NCI-H187 treated with DMSO at 0.1 percent for 48 hours (cell line): ENCODE data around the gene TSTD1.
"Not testable (repeated sequence)": the region's sequence is repeated elsewhere in the genome, so short reads cannot be mapped to it uniquely, and the experiment has no call there.

Experiments used
- DNase-seq: peaks from one replicate; lab custom pipeline; 2025; lab: John Stamatoyannopoulos, UW

TSTD1 gene

GRCh38 chr1:161037661-161038522 is 872 bp downstream of the TSTD1 start:
- no peak for DNase-seq

GRCh38 chr1:161033751-161034150 is 5.0 kb downstream of the TSTD1 start:
- no peak for DNase-seq

DNA sequence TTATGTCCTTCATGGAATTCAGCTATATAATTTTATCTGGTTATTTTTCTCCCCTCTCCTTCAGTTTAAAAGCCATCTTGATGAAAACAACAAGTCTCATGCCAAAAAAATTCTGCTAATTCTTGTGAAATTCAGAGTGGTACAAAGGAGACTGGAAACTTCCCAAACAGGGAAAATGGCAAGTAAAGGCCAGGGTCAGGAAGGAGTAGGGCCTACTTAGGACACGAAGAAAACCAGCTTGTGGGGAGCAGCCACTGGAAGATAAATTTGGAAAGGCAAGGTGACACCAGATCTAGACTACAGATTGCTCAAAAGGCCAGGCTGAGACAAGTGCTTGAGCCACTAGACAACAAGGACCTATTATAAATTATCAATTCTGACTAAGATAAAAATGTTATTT is 6.4 kb downstream of the TSTD1 start:
- DNase-seq: no peak

DNA sequence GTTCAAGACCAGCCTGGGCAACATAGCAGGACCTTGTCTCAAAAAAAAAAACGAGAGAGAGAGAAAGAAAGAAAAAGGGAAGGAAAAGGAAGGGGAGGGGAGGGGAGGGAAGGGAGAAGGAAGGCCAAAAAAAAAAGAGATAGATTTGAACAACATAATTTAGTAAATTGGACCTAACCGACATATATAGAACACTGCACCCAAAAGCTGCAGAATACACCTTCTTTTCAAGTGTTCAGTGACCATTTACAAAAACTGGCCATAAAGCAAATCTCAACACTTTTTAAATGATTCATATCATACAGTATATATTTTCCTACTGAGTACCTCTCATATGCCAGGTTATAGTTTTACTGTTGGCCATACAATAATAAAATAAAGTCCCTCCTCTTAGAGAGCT is 6.9 kb downstream of the TSTD1 start:
- no peak for DNase-seq

GRCh38 chr1:161029466-161029865 is 9.3 kb downstream of the TSTD1 start:
- not testable (repeated sequence) for DNase-seq

DNA sequence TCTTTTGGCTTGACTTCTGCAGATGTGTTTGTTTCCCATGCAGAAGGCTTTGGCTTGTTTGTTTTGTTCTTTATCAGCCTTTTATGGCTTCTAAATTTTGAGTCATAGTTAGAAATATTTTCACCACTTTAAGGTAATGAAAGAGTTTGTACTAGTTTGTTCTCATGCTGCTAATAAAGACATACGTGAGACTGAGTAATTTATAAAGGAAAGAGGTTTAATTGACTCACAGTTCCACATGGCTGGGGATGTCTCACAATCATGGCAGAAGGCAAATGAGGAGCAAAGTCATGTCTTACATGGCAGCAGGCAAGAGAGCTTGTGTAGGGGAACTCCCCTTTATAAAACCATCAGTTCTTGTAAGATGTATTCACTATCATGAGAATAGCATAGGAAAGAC is 11.8 kb downstream of the TSTD1 start:
- not testable (repeated sequence) for DNase-seq

DNA sequence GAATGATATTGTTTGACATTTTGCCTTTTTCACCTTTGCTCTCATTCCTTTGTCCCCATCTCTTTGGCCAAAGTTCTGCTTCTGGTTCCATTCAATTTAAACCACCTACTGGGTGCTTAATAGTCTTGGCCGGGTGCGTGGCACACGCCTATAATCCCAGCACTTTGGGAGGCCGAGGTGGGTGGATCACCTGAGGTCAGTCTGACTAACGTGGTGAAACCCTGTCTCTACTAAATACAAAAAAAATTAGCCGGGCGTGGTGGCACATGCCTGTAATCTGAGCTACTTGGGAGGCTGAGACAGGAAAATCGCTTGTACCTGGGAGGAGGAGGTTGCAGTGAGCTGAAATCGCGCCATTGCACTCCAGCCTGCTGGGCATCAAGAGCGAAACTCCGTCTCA is 16.3 kb downstream of the TSTD1 start:
- not testable (repeated sequence) for DNase-seq

DNA sequence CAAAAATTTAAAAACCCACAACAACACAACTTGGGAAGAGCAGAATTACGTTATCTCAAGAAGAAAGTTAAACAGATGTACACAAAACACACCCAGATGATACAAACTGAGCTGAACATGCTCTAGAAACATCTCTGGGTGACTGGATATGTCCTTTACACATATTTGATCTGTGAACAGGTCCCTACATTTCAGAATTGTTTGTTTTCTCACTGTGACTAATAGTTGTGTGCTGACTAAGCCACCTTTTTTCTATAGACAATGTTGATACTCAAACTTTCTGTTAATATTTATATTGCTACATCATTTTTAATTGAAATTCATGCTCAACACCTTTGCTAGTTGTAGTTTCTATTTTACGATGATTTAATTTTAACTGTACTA is 16.8 kb downstream of the TSTD1 start:
- no peak for DNase-seq

DNA sequence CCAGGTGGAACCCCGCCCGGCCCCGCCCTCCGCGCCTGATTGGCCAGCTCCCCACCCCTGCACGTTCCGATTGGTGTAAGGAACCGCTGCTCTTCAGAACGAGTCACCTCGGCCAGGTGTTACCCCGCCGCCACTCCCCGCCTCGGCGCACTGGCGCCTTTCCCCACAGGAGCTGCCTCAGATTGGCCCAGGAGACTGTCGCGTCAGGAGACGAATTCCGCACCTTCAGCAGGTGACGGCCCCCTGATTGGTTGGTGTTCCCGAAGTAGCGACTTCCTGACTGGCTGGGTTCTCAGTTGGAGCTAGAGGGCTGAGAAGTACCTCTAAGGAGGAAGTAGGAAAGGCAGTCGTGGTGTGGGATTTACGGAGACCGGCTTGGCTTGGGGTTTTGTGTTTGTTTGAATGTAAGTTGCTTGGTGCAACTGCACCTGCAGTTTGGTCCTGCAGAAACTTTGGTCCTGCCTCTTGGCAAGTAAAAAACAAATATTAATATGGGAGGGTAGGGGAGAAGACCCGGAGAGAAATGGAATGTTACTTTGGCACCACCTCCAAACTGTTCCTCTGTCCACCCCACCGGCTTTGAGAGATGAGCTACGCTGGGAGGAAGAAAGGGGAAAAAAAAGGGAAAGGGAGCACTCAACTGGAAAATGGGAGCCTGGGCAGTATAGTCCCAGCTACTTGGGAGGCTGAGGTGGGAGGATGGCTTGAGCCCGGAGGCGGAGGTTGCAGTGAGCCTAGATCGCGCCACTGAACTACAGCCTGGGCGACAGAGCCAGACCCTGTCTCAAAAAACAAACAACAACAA is 17.4 kb downstream of the TSTD1 start:
- DNase-seq: peak; percentile 99

DNA sequence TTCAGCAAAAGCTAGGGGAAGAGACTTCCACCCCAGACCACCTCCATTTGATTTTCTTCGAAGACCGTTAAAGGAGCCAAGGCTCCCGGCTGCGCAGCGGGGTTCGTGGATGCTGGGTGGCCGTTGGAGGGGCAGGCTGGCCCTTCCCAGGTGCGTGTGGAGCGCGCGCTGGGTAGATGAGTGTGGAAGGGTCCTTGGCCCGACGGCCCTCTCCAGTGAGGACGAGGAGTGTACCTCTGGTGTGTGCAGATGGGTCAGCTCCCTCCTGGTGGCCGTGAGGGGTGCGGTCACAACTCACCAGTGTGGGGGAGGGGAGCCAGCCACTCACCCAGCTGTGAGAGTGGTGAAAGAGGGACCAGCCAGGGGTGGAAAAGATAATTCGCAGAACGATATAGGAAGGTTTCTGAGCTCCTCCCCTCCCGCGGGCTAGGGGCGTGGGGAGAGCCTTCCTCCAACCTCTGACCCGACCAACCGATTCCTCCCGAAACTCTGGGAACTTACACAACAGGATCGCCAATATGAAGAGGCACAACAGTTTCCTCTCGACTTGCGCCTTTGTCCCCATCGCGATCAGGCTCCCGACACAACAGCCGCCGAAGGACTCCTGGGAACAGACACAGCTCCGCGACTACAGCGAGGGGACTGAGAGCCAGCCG is 18.1 kb downstream of the TSTD1 start, which contains the start of gene F11R:
Gene F11R, minus strand, starts transcription at position 644 of the 656 bp plus-strand sequence. Its CDS starts 79 bp downstream, at position 565.
- peak; percentile 80 for DNase-seq

DNA sequence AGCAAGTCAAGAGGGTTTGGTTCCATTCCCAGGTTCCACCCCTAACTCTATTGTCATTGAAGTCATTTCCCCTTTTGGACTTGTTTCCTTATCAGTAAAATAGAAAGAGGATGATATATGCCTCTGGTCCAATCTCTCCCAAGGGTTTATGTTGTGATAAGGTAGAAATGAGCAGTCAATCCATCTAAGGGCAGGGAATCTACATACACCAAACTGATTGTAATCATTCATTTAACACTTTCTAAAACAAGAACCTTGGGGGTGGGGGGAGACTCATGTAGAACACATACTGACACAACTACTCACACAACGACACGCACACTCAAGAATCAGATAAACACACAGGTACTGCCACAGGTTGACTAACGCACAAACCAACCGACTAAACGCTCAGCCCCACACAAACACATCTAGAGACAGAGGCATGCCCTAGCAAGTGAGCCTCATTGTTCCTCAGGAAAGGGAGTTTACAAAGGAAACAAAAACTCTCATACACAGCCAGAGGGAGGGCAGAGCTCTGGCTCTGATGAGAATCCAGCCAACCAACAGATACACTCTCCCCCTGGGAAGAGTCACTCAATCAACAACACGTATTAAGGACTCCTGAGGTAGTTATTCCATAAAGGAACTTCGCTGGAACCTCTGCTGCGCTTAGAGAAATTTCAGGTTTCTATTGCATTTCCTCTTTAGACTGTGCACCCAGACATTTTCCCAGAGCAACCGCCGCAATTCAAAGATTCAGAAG is 18.8 kb downstream of the TSTD1 start:
- no peak for DNase-seq

DNA sequence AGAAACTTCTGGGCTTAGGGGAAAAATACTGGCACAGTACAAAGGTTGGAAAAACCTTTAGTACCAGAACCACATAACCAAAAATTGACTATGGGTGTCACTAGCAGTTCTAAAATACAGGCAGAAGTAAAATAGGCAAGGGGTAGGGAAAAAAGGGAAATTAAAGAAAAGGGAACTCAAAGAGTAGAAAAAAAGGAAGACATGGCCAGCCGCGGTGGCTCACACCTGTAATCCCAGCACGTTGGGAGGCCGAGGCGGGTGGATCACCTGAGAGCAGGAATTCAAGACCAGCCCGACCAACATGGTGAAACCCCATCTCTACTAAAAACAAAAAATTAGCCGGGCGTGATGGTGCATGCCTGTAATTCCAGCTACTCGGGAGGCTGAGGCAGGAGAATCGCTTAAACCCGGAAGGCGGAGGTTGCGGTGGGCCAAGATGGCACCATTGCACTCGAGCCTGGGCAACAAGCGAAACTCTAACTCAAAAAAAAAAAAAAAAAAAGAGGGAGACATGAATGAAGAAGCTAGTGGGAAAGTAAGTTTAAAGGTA is 19.6 kb downstream of the TSTD1 start:
- DNase-seq: not testable (repeated sequence)

- no peak for DNase-seq
Measured at GRCh38 chr1:161018631-161018930, 20.2 kb downstream of the TSTD1 start.

GRCh38 chr1:161017756-161018630 is 20.8 kb downstream of the TSTD1 start:
- DNase-seq: no peak

DNA sequence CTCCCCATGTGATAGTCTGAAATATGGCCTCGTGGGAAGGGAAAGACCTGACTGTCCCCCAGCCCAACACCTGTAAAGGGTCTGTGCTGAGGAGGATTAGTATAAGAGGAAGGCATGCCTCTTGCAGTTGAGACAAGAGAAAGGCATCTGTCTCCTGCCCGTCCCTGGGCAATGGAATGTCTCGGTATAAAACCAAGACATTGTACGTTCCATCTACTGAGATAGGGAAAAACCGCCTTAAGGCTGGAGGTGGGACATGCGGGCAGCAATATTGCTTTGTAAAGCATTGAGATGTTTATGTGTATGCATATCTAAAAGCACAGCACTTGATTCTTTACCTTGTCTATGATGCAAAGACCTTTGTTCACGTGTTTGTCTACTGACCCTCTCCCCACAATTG is 21.6 kb downstream of the TSTD1 start:
- not testable (repeated sequence) for DNase-seq

DNA sequence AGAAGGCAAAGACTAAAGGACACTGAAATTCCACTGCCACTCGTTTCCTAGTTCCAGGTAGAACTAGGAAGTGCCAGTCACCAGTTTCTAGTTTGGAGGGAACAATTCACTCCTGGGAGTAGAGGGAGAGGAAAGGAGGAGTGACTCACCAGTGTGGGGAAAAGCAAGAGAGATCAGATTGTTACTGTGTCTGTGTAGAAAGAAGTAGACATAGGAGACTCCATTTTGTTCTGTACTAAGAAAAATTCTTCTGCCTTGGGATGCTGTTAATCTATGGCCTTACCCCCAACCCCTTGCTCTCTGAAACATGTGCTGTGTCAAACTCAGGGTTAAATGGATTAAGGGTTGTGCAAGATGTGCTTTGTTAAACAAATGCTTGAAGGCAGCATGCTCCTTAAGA is 22.1 kb downstream of the TSTD1 start:
- not testable (repeated sequence) for DNase-seq

DNA sequence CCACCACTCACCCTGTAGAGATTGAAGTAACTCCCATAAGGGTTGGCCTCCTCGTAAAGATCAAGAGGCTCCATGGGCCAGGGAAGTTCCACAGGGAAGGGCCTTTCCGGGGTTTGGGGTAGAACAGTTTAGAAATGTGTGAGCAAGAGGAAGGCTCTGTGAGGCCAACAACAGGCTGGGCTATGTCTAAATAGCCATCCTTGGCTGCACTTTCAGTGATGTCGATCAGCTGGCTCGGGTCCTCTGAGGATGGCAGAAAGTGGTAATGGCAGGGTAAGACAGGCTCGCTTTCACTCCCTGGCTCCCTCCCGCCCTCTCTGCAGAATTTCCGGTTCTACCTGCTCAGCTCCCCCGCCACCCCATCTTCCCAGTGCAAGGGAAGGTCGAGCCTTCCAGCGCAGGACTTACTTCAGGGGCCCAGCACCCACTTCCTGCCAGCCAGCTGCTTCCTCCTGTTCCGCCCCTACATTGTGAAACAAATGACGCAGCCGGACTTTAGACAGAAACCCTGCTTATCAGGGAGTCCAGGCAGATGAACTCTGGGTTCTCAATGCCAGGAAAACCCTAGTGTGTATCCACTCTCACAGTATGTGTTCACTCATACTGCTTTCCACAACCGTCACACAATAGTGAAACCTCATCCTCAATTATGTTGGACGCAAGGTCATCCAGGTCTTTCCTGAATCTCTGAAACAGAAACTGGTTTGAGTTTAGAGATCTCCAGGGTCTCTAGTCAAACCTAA is 25.1 kb downstream of the TSTD1 start:
- no peak for DNase-seq

DNA sequence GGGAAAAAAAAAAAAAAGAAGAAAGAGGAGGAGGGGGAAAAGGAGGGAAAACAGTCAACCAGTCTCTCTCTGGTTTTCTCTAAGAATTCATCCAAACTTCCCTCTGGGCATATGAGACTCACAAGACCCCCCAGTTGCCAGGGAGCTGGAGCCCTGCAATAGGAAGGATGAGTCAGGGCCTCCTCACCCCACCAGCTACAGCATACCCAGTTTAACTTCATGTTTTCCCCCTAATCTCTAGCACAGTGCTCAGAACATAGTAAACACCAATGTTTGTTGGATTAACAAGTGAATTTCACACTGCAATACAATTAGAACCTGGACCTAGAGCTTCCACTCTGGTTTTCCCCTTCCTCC is 25.7 kb downstream of the TSTD1 start:
- no peak for DNase-seq

DNA sequence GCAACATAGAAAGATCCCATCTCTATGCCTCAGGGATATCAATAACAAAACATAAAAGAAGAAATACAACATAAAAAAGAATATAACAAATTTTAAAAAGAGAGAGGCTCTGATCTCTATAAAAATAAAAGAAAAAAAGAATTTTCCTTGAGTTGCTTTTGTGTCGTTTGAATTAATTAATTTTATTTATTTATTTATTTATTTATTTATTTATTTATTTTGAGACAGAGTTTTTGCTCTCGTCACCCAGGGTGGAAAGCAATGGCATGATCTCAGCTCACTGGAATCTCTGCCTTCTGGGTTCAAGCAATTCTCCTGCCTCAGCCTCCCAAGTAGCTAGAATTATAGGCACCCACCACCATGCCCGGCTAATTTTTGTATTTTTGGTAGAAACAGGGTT is 26.3 kb downstream of the TSTD1 start:
- DNase-seq: no peak

DNA sequence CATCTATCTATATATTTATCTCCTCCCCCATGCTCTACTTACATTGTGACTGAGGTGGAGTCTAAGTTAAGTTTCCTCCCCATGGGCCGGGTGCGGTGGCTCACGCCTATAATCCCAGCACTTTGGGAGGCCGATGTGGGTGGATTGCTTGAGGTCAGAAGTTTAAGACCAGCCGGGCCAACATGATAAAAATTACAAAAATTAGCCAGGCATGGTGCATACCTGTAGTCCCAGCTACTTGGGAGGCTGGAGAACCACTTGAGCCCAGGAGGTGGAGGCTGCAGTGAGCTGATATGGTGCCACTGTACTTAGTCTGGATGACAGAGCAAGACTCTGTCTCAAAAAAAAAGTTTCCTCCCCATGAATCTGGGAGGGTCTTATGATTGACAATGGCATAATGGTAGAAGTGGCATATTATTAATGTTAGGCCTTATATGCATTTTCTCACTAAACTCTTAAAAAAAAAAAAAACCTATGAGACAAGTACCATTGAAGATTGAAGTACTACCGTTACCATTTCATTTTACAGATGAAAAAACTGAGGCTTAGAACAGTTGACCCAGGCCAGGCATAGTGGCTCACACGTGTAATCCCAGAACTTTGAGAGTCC is 29.1 kb downstream of the TSTD1 start:
- no peak for DNase-seq
